SK-N-SH (cell line): ENCODE results near the gene CHST6. TPM values are rescaled to one million over a fixed set of nuclear protein-coding genes. Genes with fewer than 3 reads are reported as not detected.
A peak's percentile ranks its signal among the peaks of the same experiment; 100 is the strongest.

ENCODE experiments used
- CTCF ChIA-PET: fragments of 300-600, 350-600 bp; formaldehyde crosslinking; extraction: SDS; loops from one replicate; lab custom pipeline; 2021; lab: Yijun Ruan, JAX
- POLR2A ChIA-PET: fragments of 350-600 bp; sonication (Branson Sonifier 250); formaldehyde crosslinking; extraction: SDS; loops from one replicate; lab custom pipeline; 2020; ENCODE audit warnings: antibody characterized with exemption, inconsistent platforms; lab: Yijun Ruan, JAX
- DNase-seq: peaks from one replicate; pipeline ENCODE4 v3.0.0; 2012
- H2AFZ ChIP-seq: fragments of 200-600 bp; sonication (generic); 2 replicates; pipeline ENCODE4 v1.8.1; 2016; ENCODE audit warnings: antibody characterized with exemption, mild to moderate bottlenecking, low read depth
- H3F3A ChIP-seq: fragments of 200-600 bp; sonication (generic); replicated peaks from 2 replicates; pipeline ENCODE3; 2016; ENCODE audit warnings: antibody characterized with exemption, mild to moderate bottlenecking; ENCODE audit not compliant: insufficient read depth
- H3K27ac ChIP-seq, 2 experiments: fragments of 200-500 bp in 1 of 2; fragments of 200-600 bp in 1 of 2; sonication (Bioruptor generic) in 1 of 2; sonication (generic), shearing (Covaris generic) in 1 of 2; 2 replicates each; pipeline versions ENCODE4 v1.5.1 to v1.6.1; 2014 to 2016; ENCODE audit warnings: low read depth in 2 of 2, inconsistent platforms in 1 of 2, low read length in 1 of 2, mild to moderate bottlenecking in 1 of 2, mixed read lengths in 1 of 2
- H3K27me3 ChIP-seq: fragments of 200-600 bp; sonication (generic), shearing (Covaris generic); 2 replicates; pipeline ENCODE4 v1.6.1; 2016; ENCODE audit warnings: mixed run types; ENCODE audit not compliant: insufficient read depth
- H3K36me3 ChIP-seq, 2 experiments: fragments of 200-500 bp in 1 of 2; fragments of 200-600 bp in 1 of 2; sonication (Bioruptor generic) in 1 of 2; sonication (generic) in 1 of 2; replicated peaks in 1 of 2; 2 replicates each; pipeline versions ENCODE3 to v1.5.1; 2014 to 2016; ENCODE audit warnings: low read length in 1 of 2, mild to moderate bottlenecking in 1 of 2; ENCODE audit not compliant: insufficient read depth in 2 of 2, control insufficient read depth in 1 of 2
- H3K4me1 ChIP-seq, 2 experiments: fragments of 200-500 bp in 1 of 2; fragments of 200-600 bp in 1 of 2; sonication (Bioruptor generic) in 1 of 2; sonication (generic), shearing (Covaris generic) in 1 of 2; 2 replicates each; pipeline versions ENCODE4 v1.5.1 to v1.6.1; 2014 to 2016; ENCODE audit warnings: low read depth in 1 of 2, low read length in 1 of 2, mixed run types in 1 of 2; ENCODE audit not compliant: insufficient read depth in 2 of 2, control insufficient read depth in 1 of 2
- H3K4me2 ChIP-seq: fragments of 200-600 bp; sonication (generic), shearing (Covaris generic); 2 replicates; pipeline ENCODE4 v1.6.1; 2017; ENCODE audit warnings: mixed run types
- H3K4me3 ChIP-seq, 2 experiments: fragments of 200-500 bp in 1 of 2; fragments of 200-600 bp in 1 of 2; sonication (Bioruptor generic) in 1 of 2; sonication (generic), shearing (Covaris generic) in 1 of 2; 2 replicates each; pipeline versions ENCODE4 v1.5.1 to v1.8.1; 2014 to 2016; ENCODE audit warnings: low read depth in 2 of 2, inconsistent platforms in 1 of 2, low read length in 1 of 2, mild to moderate bottlenecking in 1 of 2, mixed read lengths in 1 of 2, moderate library complexity in 1 of 2
- H3K79me2 ChIP-seq: fragments of 200-600 bp; sonication (generic); 2 replicates; pipeline ENCODE4 v1.8.1; 2017; ENCODE audit warnings: mild to moderate bottlenecking; ENCODE audit not compliant: insufficient read depth
- H3K9ac ChIP-seq: fragments of 200-600 bp; sonication (generic); 2 replicates; pipeline ENCODE4 v1.6.1; 2017; ENCODE audit warnings: mixed run types
- H3K9me2 ChIP-seq: fragments of 200-600 bp; sonication (generic); 2 replicates; pipeline ENCODE4 v1.6.1; 2017; ENCODE audit warnings: mixed run types
- H3K9me3 ChIP-seq: fragments of 200-600 bp; sonication (generic); 2 replicates; pipeline ENCODE4 v1.6.1; 2017; ENCODE audit warnings: mixed run types, mild to moderate bottlenecking, moderate library complexity
- H4K20me1 ChIP-seq: fragments of 200-600 bp; sonication (generic); 2 replicates; pipeline ENCODE4 v1.6.1; 2017; ENCODE audit warnings: mild to moderate bottlenecking, mixed run types; ENCODE audit not compliant: insufficient read depth
- ELF1 ChIP-seq: IDR thresholded peaks from 2 replicates; pipeline ENCODE4 v1.4.0; 2012
- FOXM1 ChIP-seq: IDR thresholded peaks from 2 replicates; pipeline ENCODE4 v1.4.0; 2012; ENCODE audit warnings: low read depth, mild to moderate bottlenecking
- GATA2 ChIP-seq: sonication (generic); formaldehyde crosslinking; IDR thresholded peaks from 2 replicates; pipeline ENCODE4 v1.5.0; 2020; ENCODE audit warnings: mild to moderate bottlenecking, missing genetic modification reagents
- JUND ChIP-seq: IDR thresholded peaks from 2 replicates; pipeline ENCODE4 v1.4.0; 2012
- MXI1 ChIP-seq: IDR thresholded peaks from 2 replicates; pipeline ENCODE4 v1.6.1; 2012; ENCODE audit warnings: mild to moderate bottlenecking, low read depth, low read length, improper control_type of control experiment
- NFIC ChIP-seq: IDR thresholded peaks from 2 replicates; pipeline ENCODE4 v1.4.0; 2012; ENCODE audit warnings: borderline replicate concordance
- POLR2AphosphoS5 ChIP-seq: IDR thresholded peaks from 2 replicates; pipeline ENCODE4 v1.6.1; 2012; ENCODE audit warnings: low read depth, low read length
- RCOR1 ChIP-seq: fragments of 150-350 bp; IDR thresholded peaks from 2 replicates; pipeline ENCODE4 v1.6.1; 2017; ENCODE audit warnings: antibody characterized with exemption, low read length
- RFX5 ChIP-seq: IDR thresholded peaks from 2 replicates; pipeline ENCODE4 v1.6.1; 2012; ENCODE audit warnings: mild to moderate bottlenecking, improper control_type of control experiment, low read length
- RXRA ChIP-seq: IDR thresholded peaks from 2 replicates; pipeline ENCODE4 v1.4.0; 2012; ENCODE audit warnings: low read depth, mild to moderate bottlenecking, borderline replicate concordance
- SMC3 ChIP-seq: IDR thresholded peaks from 2 replicates; pipeline ENCODE4 v1.6.1; 2012; ENCODE audit warnings: low read depth, low read length, improper control_type of control experiment
- TAF1 ChIP-seq: IDR thresholded peaks from 2 replicates; pipeline ENCODE4 v1.6.1; 2012; ENCODE audit warnings: low read depth, mild to moderate bottlenecking, low read length, moderate library complexity, borderline replicate concordance
- WGBS: methylation state at CpG from one replicate; pipeline ENCODE4 v1.1.6; 2017; ENCODE audit warnings: low lambda C conversion rate; 5-methylcytosine and 5-hydroxymethylcytosine counted together
- polyA plus RNA-seq, 3 experiments: library from polyadenylated mRNA; depleted of rRNA; stranded (reverse); fragments of >200 nt; gene quantifications; 2 replicates each; pipeline ENCODE4 v1.2.3, GENCODE V29; 2012
- TF ChIP-seq, protein P1 (sequence below): IDR thresholded peaks from 2 replicates; pipeline ENCODE4 v1.4.0; 2012; ENCODE audit warnings: low read depth, borderline replicate concordance

CHST6 gene
- polyA plus RNA-seq, 1 of the 3 experiments (the other 2 are of a cell fraction): 0.30 TPM

DNA sequence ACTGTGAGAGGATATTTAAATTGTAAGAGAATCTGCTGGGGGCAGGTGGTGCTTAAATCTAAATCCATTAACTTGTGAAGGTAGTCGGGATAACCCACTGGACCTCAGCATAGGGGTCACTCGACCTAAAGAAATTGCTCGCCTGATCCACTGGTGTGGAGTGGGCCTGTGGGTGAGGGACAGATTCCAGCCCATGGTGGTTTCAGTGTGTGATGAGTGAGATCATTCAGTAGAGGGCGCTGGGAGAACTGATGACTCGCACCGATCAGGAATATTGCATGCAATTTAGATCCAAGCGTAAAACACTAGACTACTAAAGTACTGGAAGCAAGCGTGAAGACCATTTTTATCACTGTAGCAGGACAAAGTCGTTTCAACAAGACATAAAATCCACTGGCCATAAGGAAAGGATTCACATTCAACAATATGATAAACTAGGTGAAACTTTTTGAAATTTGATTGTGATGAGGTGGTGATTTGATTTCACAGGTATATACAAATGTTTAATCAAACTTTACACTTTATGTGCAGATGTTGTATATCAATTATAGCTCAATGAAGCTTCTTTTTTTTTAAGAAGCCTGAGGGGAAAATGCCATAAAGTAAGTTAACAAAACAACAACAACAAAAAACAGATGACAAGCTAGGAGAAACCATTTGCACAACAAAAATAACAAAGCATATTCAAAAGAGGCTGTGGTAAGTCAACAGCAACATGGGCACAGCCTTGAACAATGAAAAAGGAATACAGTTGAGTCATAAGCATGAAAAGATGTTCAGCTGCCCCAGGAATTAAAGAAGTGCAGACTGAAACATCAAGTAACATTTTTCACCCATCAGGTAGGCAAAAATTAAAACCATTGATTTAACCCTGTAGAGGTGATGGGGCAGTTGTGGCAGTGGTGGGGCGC lies 23.3 kb downstream of the CHST6 start (continued):
- peak; percentile 94 for TF ChIP-seq SMC3
- no peak for TF ChIP-seq RXRA
- TF ChIP-seq MXI1: peak; percentile 45; the same call in 1 of the 2 replicates
- TF ChIP-seq ELF1: no peak
- no peak for TF ChIP-seq FOXM1
- TF ChIP-seq, protein P1, sequence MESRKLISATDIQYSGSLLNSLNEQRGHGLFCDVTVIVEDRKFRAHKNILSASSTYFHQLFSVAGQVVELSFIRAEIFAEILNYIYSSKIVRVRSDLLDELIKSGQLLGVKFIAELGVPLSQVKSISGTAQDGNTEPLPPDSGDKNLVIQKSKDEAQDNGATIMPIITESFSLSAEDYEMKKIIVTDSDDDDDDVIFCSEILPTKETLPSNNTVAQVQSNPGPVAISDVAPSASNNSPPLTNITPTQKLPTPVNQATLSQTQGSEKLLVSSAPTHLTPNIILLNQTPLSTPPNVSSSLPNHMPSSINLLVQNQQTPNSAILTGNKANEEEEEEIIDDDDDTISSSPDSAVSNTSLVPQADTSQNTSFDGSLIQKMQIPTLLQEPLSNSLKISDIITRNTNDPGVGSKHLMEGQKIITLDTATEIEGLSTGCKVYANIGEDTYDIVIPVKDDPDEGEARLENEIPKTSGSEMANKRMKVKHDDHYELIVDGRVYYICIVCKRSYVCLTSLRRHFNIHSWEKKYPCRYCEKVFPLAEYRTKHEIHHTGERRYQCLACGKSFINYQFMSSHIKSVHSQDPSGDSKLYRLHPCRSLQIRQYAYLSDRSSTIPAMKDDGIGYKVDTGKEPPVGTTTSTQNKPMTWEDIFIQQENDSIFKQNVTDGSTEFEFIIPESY: no peak
- no peak for TF ChIP-seq GATA2 (CRISPR knock-in tag)

DNA sequence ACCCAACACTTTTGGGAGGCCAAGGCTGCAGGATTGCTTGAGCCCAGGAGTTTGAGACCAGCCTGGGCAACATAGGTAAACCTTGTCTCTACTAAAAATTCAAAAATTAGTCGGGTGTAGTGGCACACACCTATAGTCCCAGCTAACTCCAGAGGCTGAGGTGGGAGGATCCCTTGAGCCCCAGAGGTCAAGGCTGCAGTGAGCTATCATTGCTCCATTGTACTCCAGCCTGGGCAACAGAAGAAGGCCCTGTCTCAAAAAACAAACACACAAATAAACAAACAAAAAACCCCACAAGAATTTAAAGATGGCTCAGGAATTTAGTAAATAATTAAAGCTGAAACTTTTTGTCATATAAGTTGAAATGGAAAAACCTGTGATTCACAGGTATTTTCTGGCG lies 28.5 kb downstream of the CHST6 start:
- no peak for TF ChIP-seq RXRA
- TF ChIP-seq NFIC: no peak
- TF ChIP-seq TAF1: no peak
- TF ChIP-seq RCOR1: no peak
- no peak for TF ChIP-seq POLR2AphosphoS5
- TF ChIP-seq RFX5: no peak
- TF ChIP-seq JUND: no peak
- TF ChIP-seq ELF1: no peak
- Histone ChIP-seq H3K4me3 (no peak overlapping the region), H3K79me2 (peaks cover 23% of the 10 kb centered on the region), H2AFZ (no peak overlapping the region), H3K9ac (no peak overlapping the region), H3K9me2 (no peaks in the 10 kb centered on the region), H3K4me2 (no peak overlapping the region), H3K36me3 (no peaks in the 10 kb centered on the region), H3K27me3 (no peaks in the 10 kb centered on the region), H3K27ac (no peak overlapping the region), H3K9me3 (no peaks in the 10 kb centered on the region), H3F3A (peaks cover 2% of the 10 kb centered on the region), H3K4me1 (peaks cover 0 to 3% of the 10 kb centered on the region in 2 experiments; a peak in 2 of 4 replicates), H4K20me1 (peaks cover 6% of the 10 kb centered on the region; the same call in 1 of the 2 replicates)
- POLR2A ChIA-PET: no interaction called here
- CTCF ChIA-PET: interaction anchor here (1.3 to 4.2 kb wide), 2 partner anchors 24 to 267 kb away, joined by 3 to 22 read pairs; no protein-coding TSS in a partner anchor
- WGBS: 50% methylated on average over 2 of the region's 2 CpGs
- DNase-seq: no peak
